ENCODE measurements around the gene PPA2.
"Not testable (repeated sequence)": the region's sequence is repeated elsewhere in the genome, so short reads cannot be mapped to it uniquely, and the experiment has no call there.

The PPA2 gene

DNA sequence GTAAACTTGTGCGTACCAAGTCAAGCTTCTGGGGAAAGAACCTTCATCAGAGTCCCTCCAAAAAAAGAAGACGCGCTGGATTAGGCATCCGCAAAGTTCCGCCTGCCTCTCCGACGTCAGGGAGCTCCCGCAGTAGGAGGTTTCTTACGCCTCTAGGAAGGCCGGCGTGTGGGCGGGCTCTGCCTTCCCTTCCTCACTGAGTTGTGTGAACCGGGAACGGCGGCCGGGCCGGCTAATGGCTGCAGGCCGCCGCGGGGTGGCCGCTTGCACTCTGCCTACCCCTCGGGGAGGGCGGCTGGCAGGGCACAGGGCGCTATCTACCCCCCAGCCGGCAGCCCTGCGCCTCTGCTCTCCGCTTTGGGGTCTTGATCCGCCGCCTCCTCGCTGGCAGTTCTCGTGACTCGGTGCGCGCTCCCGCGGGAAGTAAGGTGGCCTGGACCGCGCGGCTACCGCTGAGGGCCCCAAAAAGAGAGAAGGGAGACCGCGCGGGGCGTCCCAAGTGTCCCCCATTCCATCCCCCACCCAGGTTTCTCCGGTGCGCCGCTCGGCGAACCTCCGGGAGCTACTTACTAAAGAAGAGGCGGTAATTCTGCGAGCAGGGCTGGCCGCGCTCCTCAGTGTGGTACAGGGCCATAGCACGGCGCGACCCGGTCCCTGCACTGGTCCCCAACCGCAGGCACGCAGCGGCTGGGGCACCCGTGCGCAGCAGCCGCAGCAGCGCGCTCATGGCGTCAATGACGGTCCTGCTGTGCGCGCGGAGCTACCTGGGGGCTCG, at the start of gene PPA2:
TSS of gene PPA2 (minus strand) at position 739 of the 775 bp plus-strand sequence. CDS start at position 727, 12 bp downstream.
- DNase-seq (ENCODE audit: low spot score): peak; percentile 87

DNA sequence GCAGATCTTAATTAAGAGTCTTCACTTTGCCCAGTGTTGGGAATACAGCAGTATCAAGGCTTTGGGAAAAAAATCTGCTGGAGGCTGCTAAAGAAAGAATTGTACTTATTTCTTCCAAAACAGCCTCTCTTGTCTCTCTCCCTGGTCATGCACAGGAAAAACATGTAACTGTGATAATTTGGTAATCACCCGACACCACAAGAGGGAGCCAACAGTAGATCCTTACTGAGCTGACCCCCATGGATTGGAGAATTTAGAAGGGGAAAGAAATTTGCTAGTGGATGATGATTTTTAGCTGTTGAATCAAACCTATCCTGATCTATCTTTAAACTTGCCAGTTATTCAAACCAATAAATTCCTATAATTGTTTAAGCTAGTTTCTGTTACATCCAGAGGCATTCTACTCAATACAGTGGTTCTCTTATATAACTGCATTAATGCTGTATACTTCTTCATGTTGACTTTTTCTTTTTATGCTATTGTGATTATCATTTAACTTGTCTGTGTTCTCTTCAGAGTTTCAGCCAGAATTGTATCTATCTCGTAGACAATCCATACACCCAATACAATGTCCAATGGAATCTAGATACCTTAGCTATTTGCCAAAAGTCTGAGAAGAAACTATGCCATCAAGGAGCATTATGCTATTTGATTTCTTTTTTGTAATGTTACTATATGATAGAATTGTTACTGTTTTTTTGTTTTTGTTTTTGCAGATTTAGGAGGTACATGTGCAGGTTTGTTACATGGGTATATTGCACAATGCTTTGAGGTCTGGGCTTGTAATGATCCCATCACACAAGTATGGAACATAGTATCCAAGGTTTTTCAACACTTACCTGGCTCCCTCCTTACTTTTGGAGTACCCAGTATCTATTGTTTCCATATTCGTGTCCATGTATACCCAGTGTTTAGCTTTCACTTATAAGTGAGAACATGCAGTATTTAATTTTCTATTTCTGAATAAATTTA, 47.2 kb upstream of the PPA2 start:
- DNase-seq (ENCODE audit: low spot score): peak; percentile 45

DNA sequence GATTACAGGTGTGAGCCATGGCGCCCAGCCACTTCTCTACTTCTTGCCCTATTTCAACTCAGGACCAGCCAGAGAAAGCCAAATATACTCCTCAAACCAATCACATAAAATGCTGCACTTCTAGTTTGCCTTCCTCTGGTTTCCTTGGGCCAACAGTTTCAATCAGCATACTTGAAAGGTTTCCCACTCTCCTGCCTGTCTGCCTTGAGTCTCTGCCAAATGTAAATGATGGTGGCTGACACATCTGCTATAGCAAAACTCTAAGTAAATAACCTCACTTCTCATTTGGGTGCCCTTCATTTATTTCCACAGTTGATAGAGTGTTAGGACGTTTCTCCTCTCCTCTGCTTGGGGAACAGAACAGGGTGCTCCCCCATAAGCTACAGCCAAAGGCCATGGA, 36.4 kb upstream of the PPA2 start:
- no peak for DNase-seq (ENCODE audit: low spot score)

DNA sequence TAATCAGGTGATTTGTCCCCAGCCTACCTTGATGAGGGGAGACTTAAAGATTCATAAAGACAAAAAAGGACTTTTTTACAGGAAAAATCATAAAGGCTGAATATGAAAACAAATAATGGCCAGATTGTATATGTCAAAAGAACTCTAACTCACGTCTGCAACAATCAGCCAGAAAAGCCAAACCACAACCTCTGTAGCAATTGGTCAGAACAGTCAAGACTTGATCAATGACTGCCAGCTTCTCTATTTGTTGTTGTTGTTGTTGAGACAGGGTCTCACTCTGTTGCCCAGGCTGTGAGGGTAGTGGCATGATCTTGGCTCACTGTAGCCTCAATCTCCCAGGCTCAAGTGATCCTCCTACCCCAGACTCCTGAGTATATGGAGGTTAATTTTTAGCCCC, 35.9 kb upstream of the PPA2 start:
- no peak for DNase-seq (ENCODE audit: low spot score)

DNA sequence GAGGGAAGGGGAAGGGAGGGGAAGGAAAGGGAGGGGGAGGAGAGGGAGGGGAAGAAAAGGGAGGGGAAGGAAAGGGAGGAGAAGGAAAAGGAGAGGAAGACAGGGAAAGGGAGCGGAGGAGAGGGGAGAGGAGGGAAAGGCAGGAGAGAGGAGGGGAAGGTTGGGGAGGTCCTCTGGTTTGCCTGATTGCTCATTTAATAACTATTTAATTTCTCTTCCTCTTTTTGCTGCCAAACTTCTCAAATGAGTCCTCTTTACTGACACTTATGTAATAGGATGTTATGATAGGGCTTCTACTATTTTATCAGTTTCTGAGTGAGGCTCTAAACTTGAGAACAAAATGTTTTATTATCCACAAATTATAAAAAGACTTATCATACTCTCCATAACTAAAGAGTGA, 35.4 kb upstream of the PPA2 start:
- no peak for DNase-seq (ENCODE audit: low spot score)

DNA sequence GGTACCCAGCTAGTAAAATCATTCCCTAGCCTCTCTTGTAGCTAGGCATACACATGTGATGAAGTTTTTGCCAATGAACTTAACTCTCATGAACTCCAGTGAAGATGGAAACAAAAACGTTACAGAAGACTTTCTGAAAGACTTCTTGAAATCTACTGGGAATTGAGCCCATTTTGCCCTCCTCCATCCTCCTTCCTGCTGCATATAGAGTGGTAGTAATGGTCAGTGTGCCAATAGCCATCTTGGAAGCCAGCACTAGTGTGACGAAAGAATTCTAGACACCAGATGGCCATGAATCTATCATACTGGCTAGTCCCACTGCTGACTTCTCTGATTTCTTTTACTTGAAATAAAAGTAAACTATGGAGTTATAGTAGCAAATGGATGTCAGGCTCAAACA, 30.9 kb upstream of the PPA2 start:
- DNase-seq (ENCODE audit: low spot score): no peak

DNA sequence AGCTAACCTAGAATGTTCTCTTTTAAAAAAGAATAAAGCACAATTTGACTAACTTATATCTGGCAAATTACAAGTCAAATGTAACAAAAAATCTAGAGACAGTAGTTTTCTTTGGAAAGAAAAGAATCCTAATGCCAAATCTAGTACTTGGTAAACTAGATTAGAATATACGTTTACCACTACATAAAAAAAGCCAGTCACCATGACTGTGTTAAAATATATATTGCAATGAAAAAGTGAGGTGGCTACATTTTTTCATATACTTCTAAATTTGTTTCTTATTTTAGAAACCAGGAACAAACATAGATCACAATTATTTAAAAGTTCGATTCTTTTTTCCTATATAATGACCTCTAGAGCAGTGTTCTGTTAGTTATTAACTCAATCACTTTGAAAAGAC, 29.6 kb upstream of the PPA2 start:
- no peak for DNase-seq (ENCODE audit: low spot score)

DNA sequence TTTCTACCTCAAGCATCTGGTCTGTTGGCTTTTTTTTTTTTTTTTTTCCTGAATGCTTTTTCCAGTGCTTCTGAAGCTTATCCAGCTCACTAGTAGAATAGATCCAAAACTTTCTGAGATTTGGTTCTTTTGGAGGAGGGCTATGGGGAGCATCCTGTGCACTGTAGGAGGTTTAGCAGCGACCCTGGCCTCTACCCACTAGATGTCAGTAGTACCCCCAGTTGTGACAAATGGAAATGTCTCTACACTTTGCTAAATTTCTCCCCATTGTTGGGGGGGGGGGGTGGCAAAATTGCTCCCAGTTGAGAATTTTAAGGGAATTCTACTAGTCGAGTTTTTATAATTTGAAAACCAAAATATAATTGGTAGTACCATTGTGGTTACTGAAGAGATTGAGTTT, 23.0 kb upstream of the PPA2 start:
- DNase-seq (ENCODE audit: low spot score): no peak

DNA sequence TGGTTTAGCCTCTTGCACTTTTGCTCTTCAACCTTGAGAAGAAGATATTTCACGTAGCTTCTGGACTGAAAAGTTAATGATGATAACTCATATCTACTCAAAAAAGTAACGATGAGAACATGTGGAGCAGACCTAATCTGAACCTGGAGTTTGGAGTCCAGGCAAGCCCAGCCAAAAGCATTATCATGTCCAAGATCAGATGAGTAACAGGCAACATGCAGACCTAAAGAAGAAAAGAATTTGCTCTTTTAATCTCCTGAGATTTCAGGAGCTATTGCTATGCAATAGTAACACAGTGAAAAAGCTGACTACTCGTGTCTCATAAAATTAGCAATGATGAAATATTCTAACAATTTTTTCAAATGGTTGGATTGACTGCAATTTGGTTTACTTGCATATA, 21.8 kb upstream of the PPA2 start:
- no peak for DNase-seq (ENCODE audit: low spot score)

DNA sequence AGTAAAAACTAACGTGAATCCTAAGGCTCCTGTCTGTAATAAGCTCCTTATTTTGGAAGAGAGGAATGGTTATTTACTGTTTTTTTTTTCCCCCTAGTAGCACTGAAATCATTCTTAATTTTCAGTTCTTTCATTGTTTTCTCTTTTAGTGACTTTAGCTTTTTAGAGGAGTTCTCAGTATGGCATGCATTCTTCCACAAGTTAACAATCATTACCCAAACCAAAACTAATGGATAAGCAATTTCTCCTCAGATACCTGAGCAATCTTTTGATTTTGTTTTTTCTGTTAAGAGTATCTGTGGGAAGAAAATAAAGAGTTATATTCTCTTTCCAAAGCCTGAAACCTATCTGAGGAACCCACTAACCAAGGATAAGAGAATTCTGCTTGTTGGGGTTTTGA, 16.7 kb upstream of the PPA2 start:
- no peak for DNase-seq (ENCODE audit: low spot score)

DNA sequence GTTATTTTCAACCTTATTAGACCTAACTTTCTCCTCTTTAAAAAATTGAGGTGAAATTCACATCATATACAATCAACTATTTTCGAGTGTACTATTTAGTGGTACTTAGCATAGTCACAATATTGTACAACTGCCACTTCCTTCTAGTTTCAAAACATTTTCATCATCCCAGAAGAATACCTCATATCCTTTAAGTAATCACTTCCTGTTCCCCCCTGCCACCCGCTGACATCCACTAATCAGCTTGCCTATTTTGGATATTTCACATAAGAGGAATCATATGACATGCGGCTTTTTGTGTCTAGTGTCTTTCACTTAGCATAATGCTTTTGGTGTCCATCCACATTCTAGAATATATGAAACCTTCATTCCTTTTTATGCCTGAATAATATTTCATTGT, 10.0 kb upstream of the PPA2 start:
- DNase-seq (ENCODE audit: low spot score): no peak

DNA sequence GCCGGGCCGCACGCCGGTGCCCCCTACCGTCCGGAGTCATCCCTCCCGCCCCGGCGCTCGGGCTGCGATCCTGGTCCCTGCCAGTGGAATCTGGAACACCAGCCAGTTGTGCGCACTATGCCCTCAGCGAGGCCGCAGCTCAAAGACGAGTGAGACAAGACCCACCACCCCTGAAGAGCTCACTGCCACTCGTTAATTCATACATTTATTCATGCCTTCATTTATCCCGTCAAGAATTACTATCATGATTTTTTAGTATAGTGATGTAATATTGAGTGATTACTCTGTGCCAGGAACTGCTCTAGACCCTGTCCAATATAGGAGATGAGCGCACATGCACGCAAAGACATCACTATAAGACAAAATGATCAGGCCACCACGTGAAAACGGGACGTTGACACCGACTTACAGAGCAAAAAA, 247 bp upstream of the PPA2 start:
- peak; percentile 86 for DNase-seq (ENCODE audit: low spot score)

DNA sequence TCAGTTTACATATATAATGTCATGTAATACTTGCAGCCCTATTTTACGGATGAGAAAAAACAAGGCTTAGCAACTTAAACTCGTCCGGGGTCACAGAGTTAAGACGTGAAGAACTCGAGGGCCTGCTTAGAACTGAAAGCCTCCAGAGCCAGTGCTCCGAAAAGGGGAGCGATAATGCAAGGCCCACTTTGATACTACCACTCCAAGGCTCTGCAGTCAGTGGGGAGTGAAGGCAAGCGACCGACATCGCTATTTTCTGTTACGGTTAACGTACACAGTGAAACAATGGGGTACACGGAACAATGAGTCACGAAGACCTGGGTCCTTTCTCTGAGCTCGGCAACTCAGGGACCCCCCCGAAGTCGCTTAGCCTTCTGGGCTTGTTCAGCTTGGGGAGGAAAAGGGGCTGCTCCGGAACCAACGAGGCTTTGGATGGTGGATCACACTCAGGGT, 965 bp downstream of the PPA2 start:
- no peak for DNase-seq (ENCODE audit: low spot score)

DNA sequence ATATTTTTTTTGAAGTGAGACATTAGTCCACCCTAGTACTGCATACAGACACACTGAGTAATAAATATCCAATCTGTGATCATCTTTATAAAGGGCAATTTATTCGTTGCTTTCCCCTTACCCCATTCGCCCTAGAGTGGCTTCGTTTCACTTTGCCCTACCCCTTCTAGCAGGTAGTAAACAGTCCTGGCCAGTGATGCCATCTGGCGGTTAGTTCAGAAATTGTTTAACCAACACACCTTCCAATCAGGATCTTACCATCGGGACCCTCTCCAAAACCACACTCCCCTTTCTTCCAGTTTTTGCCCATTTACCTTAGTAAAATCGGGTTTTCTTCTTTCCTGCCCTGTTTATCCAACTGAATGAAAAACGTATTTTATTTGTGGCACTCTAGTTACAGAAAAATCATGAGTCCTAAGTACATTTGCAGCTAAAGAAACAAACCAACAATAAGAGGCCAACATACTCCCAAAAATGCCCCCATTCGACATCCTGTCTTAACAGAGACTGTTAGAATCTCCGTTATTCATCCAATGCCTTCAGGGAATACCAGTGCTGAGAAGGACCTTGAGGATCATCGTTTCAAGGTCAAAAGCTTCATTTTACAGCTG, 2.2 kb downstream of the PPA2 start:
- DNase-seq (ENCODE audit: low spot score): peak; percentile 70

DNA sequence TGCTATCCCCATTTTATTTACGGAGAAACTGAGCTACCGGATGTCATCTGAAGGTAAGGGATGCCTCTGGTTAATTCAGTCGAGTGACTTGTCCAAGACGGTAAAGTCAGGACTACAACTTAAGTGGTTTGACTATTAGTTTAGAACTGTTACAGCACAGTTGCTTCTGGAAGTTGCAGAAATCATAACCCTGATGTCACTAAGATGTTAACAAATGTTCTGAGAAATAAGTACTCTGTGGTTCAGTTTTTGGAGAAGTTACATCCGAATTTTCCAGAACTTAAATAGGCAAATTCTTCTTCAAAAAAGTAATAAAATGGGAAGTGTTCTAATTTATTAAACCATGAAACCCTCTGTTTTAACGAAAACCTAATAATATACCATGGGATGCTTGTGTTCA, 3.1 kb downstream of the PPA2 start:
- no peak for DNase-seq (ENCODE audit: low spot score)

DNA sequence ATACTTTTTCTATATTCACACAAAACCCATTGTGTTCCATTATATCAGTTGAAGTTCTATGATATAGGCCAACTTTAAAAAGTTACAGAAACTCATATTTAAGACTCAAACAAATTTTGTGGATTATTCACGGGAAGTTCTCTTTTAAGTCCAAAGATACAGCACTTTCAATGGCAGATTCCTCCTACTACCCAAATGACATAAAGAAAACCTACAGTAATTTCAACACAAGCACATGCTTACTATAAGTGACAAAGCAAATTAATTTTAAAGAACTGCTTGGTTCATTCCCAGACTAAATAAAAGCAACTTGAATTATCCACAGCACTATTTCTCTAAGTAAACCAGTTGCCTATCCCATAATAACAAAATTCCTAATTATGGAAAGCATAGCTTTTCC, 4.1 kb downstream of the PPA2 start:
- DNase-seq (ENCODE audit: low spot score): no peak

DNA sequence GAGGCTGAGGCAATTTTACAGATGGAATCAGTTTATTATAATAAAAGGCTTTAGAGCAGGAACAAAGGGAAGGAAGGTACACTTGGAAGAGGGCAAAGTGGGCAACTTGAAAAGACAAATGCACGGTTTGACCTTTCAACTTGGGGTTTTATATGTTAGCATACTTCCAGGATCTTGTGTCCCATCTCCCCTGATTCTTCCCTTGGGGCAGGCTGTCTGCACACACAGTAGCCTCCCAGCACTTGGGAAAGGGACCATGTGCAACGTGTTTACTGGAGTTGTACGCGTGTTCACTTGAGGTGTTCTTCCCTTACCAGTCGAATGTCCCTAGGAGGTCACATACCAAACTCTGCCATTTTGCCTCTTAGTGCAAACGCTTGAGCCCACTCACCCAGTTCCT, 7.3 kb downstream of the PPA2 start:
- no peak for DNase-seq (ENCODE audit: low spot score)

DNA sequence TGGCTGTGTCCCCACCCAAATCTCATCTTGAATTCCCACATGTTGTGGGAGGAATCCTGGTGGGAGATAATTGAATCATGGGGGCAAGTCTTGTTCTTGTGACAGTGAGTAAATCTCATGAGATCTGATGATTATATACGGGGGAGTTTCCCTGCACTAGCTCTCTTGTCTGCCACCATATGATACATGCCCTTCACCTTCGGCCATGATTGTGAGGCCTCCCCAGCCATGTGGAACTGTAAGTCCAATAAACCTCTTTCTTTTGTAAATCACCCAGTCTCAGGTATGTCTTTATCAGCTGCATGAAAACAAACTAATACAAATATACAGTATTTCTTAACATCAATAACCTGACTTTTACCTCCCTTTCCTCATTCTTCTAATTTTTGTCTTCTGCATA, 9.3 kb downstream of the PPA2 start:
- not testable (repeated sequence) for DNase-seq (ENCODE audit: low spot score)

DNA sequence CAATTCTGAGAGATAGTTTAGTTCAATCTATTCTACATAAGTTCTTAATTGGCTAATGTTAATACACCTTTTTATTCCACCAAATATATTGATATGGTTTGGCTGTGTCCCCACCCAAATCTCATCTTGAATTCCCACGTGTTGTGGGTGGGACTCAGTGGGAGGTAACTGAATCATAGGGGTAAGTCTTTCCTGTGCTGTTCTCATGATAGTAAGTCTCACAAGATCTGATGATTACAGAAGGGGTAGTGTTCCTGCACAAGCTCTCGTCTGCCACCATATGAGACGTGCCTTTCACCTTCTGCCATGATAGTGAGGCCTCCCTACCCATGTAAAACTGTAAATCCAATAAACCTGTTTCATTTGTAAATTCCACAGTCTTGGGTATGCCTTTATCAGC, 11.3 kb downstream of the PPA2 start:
- DNase-seq (ENCODE audit: low spot score): no peak

DNA sequence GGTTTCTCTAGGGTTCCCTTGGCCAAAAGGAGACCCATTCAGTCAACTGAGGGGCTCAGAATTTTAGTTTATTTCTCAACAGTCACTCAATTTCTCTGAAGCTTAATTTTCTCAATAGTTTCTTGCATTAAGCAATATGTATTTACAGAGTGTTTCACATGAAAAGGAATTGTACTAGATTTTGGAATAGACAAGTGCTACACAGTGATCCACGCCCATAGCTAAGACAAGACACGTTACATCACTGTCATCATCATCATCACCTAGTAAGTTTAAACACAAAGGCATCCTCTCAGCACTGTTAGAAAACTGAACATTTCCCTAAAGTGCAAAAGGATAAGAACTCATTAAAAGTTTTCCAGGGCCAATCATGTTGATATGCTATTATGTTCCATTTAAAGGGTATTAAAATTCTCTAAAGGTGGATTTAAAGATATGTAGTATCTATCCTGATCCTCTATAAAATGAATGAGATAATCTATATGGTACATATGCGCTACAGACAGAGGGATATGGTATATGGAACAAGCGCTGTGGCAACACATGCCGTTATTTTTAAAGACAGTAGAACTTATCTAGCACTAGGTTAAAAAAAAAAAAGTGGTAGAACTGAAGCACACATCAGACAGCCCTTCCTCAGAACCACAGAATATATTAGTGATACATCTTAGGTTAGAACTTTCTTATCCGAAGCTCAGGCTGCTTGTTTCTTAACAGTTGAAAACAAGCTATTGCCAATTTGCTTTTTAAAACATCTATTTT, 12.1 kb downstream of the PPA2 start:
- DNase-seq (ENCODE audit: low spot score): no peak

DNA sequence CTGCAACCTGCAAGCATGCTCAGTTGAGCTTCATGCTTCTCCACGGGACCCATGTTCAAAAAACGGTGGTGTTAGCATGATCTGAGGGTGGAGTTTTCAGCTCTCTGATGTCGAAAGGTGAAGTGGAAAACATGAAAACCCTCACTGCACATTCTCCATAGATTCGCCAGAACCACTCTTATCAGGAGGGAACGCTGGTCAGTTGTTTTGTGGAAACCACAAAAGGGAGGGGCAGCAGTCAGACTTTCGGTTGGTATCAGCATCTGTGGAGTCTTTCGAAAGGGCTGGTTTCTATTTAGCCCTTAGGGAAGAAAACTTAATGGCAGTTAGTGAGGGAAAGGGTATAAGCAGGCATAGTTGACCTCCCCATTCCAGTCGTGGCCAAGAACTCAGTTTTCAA, 12.6 kb downstream of the PPA2 start:
- no peak for DNase-seq (ENCODE audit: low spot score)

DNA sequence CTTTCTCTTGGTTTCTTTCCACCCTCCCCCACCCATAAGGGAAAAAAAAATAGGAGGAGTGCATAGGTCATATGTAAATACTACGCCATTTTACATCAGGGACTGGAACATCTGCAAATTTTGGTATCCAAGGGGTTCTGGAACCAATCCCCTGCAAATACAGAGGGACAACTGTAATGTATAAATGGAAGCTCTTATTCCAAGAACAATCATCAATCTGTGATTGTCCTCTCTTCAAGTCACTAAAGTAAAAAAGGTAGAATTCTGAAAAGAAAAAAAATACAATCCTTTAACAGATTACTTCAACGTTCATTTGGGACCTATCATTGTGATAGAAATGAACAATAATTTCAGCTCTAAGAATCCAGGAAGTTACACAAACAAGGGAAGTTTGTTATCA, 13.6 kb downstream of the PPA2 start:
- DNase-seq (ENCODE audit: low spot score): no peak

Measured in putamen (tissue), 1 donor.